ENCODE results near the gene DYRK1A. TPM values are rescaled to one million over a fixed set of nuclear protein-coding genes. Genes with fewer than 3 reads are reported as not detected.

DYRK1A gene
- polyA plus RNA-seq, 1 donor from 2014 or later, result 94.8 TPM

GRCh38 chr21:37391666-37392065 is 25.1 kb downstream of the DYRK1A start:
- Histone ChIP-seq H3K27ac (ENCODE audit: low read length) (no peak overlapping the region), H3K27me3 (ENCODE audit: insufficient read depth, low read depth, low read length) (no peaks in the 10 kb centered on the region), H3F3A (ENCODE audit: insufficient read depth, low read length, poor library complexity, severe bottlenecking) (no peaks in the 10 kb centered on the region), H3K9me2 (ENCODE audit: insufficient read depth, low read length) (no peaks in the 10 kb centered on the region), H3K4me3 (ENCODE audit: low read length) (no peak overlapping the region), H3K4me2 (ENCODE audit: low read length) (no peak overlapping the region), H2AFZ (ENCODE audit: low read depth, low read length) (no peak overlapping the region), H3K9ac (ENCODE audit: low read length) (no peak overlapping the region), H3K36me3 (ENCODE audit: insufficient read depth, low read length) (no peaks in the 10 kb centered on the region), H4K20me1 (ENCODE audit: insufficient read depth) (peaks cover 7% of the 10 kb centered on the region), H3K9me3 (ENCODE audit: low read length) (no peaks in the 10 kb centered on the region), H3K79me2 (replicated peaks; ENCODE audit: insufficient read depth, low read length) (peaks cover 99% of the 10 kb centered on the region)
- no peak for TF ChIP-seq TAF1 (IDR thresholded peaks at IDR 0.05; ENCODE audit: low read depth)
- no peak for TF ChIP-seq POLR2AphosphoS5 (IDR thresholded peaks at IDR 0.05)
- no peak for TF ChIP-seq EP300 (conservative IDR thresholded peaks at IDR 0.05; ENCODE audit: poor library complexity, severe bottlenecking)
- TF ChIP-seq SMC3 (conservative IDR thresholded peaks at IDR 0.05; ENCODE audit: poor library complexity), result no peak
- no peak for TF ChIP-seq EZH2 (IDR thresholded peaks at IDR 0.05; ENCODE audit: borderline replicate concordance, insufficient read depth, low read length, poor library complexity, severe bottlenecking)
- TF ChIP-seq CTCF (IDR thresholded peaks at IDR 0.05; ENCODE audit: poor library complexity, severe bottlenecking), result no peak
- no peak for TF ChIP-seq REST (IDR thresholded peaks at IDR 0.05; ENCODE audit: borderline replicate concordance)
- TF ChIP-seq MXI1 (conservative IDR thresholded peaks at IDR 0.05; ENCODE audit: poor library complexity, severe bottlenecking), result no peak
- no peak for TF ChIP-seq RAD21 (conservative IDR thresholded peaks at IDR 0.05)

- no peak overlapping the region for H3K4me3 ChIP-seq (ENCODE audit: low read length)
- H3K27ac ChIP-seq (ENCODE audit: low read length), result no peak overlapping the region
- TF ChIP-seq POLR2AphosphoS5 (IDR thresholded peaks at IDR 0.05), result no peak
- TF ChIP-seq SMC3 (conservative IDR thresholded peaks at IDR 0.05; ENCODE audit: poor library complexity), result no peak
- TF ChIP-seq EZH2 (IDR thresholded peaks at IDR 0.05; ENCODE audit: borderline replicate concordance, insufficient read depth, low read length, poor library complexity, severe bottlenecking), result no peak
- TF ChIP-seq REST (IDR thresholded peaks at IDR 0.05; ENCODE audit: borderline replicate concordance), result no peak
- TF ChIP-seq MXI1 (conservative IDR thresholded peaks at IDR 0.05; ENCODE audit: poor library complexity, severe bottlenecking), result no peak
- TF ChIP-seq CTCF (IDR thresholded peaks at IDR 0.05; ENCODE audit: poor library complexity, severe bottlenecking), result no peak
- no peak for TF ChIP-seq TAF1 (IDR thresholded peaks at IDR 0.05; ENCODE audit: low read depth)
- TF ChIP-seq RAD21 (conservative IDR thresholded peaks at IDR 0.05), result no peak
- no peak for TF ChIP-seq EP300 (conservative IDR thresholded peaks at IDR 0.05; ENCODE audit: poor library complexity, severe bottlenecking)
- H3F3A ChIP-seq (ENCODE audit: insufficient read depth, low read length, poor library complexity, severe bottlenecking), result no peaks in the 10 kb centered on the region
- no peak overlapping the region for H3K4me2 ChIP-seq (ENCODE audit: low read length)
- peaks cover 11% of the 10 kb centered on the region for H4K20me1 ChIP-seq (ENCODE audit: insufficient read depth)
- H3K9ac ChIP-seq (ENCODE audit: low read length), result no peak overlapping the region
- no peaks in the 10 kb centered on the region for H3K36me3 ChIP-seq (ENCODE audit: insufficient read depth, low read length)
- H3K27me3 ChIP-seq (ENCODE audit: insufficient read depth, low read depth, low read length), result no peaks in the 10 kb centered on the region
- H3K79me2 ChIP-seq (replicated peaks; ENCODE audit: insufficient read depth, low read length), result peaks cover 99% of the 10 kb centered on the region
- H2AFZ ChIP-seq (ENCODE audit: low read depth, low read length), result no peak overlapping the region
- no peaks in the 10 kb centered on the region for H3K9me3 ChIP-seq (ENCODE audit: low read length)
- H3K9me2 ChIP-seq (ENCODE audit: insufficient read depth, low read length), result no peaks in the 10 kb centered on the region
Observed at GRCh38 chr21:37392441-37392840, 25.9 kb downstream of the DYRK1A start.
